Thyroid gland (tissue), 4 donors: Measurements from ENCODE around the gene CLDN24.

Experiments used
- POLR2A ChIP-seq, 2 donors: fragments of 450-650 bp; IDR thresholded peaks; one replicate each; pipeline ENCODE4 v1.6.1; 2017; ENCODE audit warnings: antibody characterized with exemption in 2 of 2, mild to moderate bottlenecking in 2 of 2, moderate library complexity in 1 of 2
- TF ChIP-seq, protein P1 (sequence below), 6 experiments: fragments of 200-600 bp in 3 of 6; fragments of 450-650 bp in 3 of 6; sonication (generic) in 3 of 6; IDR thresholded peaks; one replicate each; pipeline ENCODE4 v1.5.1; 2016 to 2019; ENCODE audit warnings: antibody characterized with exemption in 6 of 6, mild to moderate bottlenecking in 2 of 6, inconsistent platforms in 1 of 6, moderate library complexity in 1 of 6

DNA sequence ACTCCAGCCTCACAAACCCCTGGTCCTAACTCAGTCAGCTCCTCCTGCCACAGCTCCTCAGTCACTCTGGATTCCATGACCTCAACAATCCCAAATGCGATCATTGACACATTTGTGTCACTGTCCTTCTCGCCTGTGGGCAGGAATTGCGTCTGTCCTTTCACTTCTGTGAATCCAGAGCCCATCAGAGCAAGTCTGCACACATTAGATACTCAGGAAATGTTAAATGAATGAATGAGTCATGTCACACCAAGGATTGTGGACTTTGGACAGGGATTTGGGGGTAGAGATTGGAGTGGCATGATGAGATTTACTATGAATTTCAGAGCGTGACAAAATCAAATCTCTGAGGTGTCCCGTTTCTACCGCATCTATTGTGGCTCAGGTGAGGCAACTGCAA, 11.8 kb upstream of the CLDN24 start:
- no peak for TF ChIP-seq POLR2A (IDR thresholded peaks at IDR 0.05)
- TF ChIP-seq, protein P1, sequence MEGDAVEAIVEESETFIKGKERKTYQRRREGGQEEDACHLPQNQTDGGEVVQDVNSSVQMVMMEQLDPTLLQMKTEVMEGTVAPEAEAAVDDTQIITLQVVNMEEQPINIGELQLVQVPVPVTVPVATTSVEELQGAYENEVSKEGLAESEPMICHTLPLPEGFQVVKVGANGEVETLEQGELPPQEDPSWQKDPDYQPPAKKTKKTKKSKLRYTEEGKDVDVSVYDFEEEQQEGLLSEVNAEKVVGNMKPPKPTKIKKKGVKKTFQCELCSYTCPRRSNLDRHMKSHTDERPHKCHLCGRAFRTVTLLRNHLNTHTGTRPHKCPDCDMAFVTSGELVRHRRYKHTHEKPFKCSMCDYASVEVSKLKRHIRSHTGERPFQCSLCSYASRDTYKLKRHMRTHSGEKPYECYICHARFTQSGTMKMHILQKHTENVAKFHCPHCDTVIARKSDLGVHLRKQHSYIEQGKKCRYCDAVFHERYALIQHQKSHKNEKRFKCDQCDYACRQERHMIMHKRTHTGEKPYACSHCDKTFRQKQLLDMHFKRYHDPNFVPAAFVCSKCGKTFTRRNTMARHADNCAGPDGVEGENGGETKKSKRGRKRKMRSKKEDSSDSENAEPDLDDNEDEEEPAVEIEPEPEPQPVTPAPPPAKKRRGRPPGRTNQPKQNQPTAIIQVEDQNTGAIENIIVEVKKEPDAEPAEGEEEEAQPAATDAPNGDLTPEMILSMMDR (IDR thresholded peaks at IDR 0.05): no peak
